Uterus (tissue), 2 donors: ENCODE measurements around the gene SETSIP.

Source experiments
- CTCF ChIP-seq, 4 experiments: fragments of 200-600 bp in 2 of 4; fragments of 450-650 bp in 2 of 4; sonication (generic) in 2 of 4; IDR thresholded peaks; one replicate each; pipeline ENCODE4 v1.5.1; 2016 to 2019; ENCODE audit warnings: antibody characterized with exemption in 4 of 4, mild to moderate bottlenecking in 2 of 4, moderate library complexity in 1 of 4
- POLR2A ChIP-seq, 2 donors: fragments of 450-650 bp; IDR thresholded peaks; one replicate each; pipeline ENCODE4 v1.6.1; 2016; ENCODE audit warnings: antibody characterized with exemption in 2 of 2, mild to moderate bottlenecking in 1 of 2, moderate library complexity in 1 of 2

DNA sequence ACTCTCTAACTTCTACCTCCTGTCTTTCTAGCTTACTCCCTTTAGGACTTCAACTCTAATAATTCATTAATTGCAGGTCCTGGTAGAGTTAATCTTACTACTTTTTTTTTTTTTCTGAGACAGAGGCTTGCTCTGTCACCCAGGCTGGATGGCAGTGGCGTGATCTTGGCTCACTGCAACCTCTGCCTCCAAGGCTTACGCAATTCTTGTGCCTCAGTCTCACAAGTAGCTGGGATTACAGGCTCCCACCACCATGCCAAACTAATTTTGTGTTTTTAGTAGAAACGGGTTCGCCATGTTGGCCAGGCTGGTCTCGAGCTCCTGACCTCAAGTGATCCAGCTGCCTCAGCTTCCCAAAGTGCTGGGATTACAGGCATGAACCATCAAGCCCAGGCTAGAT lies 20.7 kb upstream of the SETSIP start:
- TF ChIP-seq CTCF (IDR thresholded peaks at IDR 0.05) (no peak), POLR2A (IDR thresholded peaks at IDR 0.05) (no peak)
